B cell (primary cell): Measurements from ENCODE around the gene CAMTA1. TPM values are rescaled to one million over a fixed set of nuclear protein-coding genes. Genes with fewer than 3 reads are reported as not detected.

ENCODE experiments used
- ATAC-seq: fragments of 200-7000 bp; cut with Tn5 transposase; one replicate; pipeline ENCODE4 v1.10.0; 2021; ENCODE audit warnings: low read depth, mild to moderate bottlenecking, moderate number of reproducible peaks, moderate library complexity
- CTCF ChIA-PET: fragments of 350-600 bp; sonication (Branson Sonifier 250); formaldehyde crosslinking; loops from one replicate; lab custom pipeline; 2021; ENCODE audit warnings: antibody characterized with exemption, inconsistent platforms; lab: Charles Lee
- POLR2A ChIA-PET: fragments of 350-600 bp; sonication (Branson Sonifier 250); formaldehyde crosslinking; loops from one replicate; lab custom pipeline; 2021; ENCODE audit warnings: antibody characterized with exemption; lab: Charles Lee
- DNase-seq: peaks from one replicate; pipeline ENCODE4 v3.0.0; 2013
- H2AFZ ChIP-seq: 2 replicates; pipeline ENCODE4 v1.6.1; 2012; ENCODE audit warnings: mild to moderate bottlenecking, low read depth, low read length; ENCODE audit not compliant: insufficient read depth, poor library complexity, severe bottlenecking
- H3K27ac ChIP-seq, 2 donors: 1 replicate in 1 of 2; 2 replicates in 1 of 2; pipeline ENCODE4 v1.5.1; 2012 to 2013; ENCODE audit warnings: low read length in 2 of 2, mild to moderate bottlenecking in 2 of 2, moderate library complexity in 1 of 2
- H3K27me3 ChIP-seq, 4 experiments: fragments of 200-600 bp in 1 of 4; sonication (generic) in 1 of 4; replicated peaks in 1 of 4; 1 replicate in 2 of 4; 2 replicates in 2 of 4; pipeline versions ENCODE4 v1.6.1 to v1.7.0; 2013 to 2016; ENCODE audit warnings: low read length in 3 of 4, mild to moderate bottlenecking in 2 of 4, mixed read lengths in 1 of 4, moderate library complexity in 1 of 4; ENCODE audit not compliant: insufficient read depth in 4 of 4, control insufficient read depth in 3 of 4; ENCODE audit errors: control extremely low read depth in 1 of 4
- H3K36me3 ChIP-seq, 2 experiments: replicated peaks in 1 of 2; 1 replicate in 1 of 2; 2 replicates in 1 of 2; pipeline versions ENCODE4 v1.6.1 to v1.7.1; 2013; ENCODE audit warnings: low read length in 1 of 2; ENCODE audit not compliant: insufficient read depth in 2 of 2, control insufficient read depth in 1 of 2; ENCODE audit errors: control extremely low read depth in 1 of 2, extremely low read depth in 1 of 2
- H3K4me1 ChIP-seq, 2 donors: fragments of 200-600 bp in 1 of 2; sonication (generic) in 1 of 2; 1 replicate in 1 of 2; 2 replicates in 1 of 2; pipeline versions ENCODE4 v1.5.1 to v1.6.1; 2013 to 2017; ENCODE audit warnings: low read length in 2 of 2; ENCODE audit not compliant: control insufficient read depth in 2 of 2, insufficient read depth in 2 of 2
- H3K4me2 ChIP-seq: replicated peaks from 2 replicates; pipeline ENCODE3; 2012; ENCODE audit warnings: mild to moderate bottlenecking, low read depth, low read length; ENCODE audit not compliant: poor library complexity, severe bottlenecking
- H3K4me3 ChIP-seq, 5 experiments: fragments of 200-600 bp in 1 of 5; sonication (generic) in 1 of 5; 1 replicate in 3 of 5; 2 replicates in 2 of 5; pipeline versions ENCODE4 v1.5.1 to v1.7.0; 2011 to 2016; ENCODE audit warnings: low read length in 4 of 5, mild to moderate bottlenecking in 4 of 5, low read depth in 2 of 5, control low read depth in 1 of 5, moderate library complexity in 1 of 5; ENCODE audit not compliant: insufficient read depth in 1 of 5; ENCODE audit errors: control extremely low read depth in 1 of 5, extremely low read depth in 1 of 5
- H3K79me2 ChIP-seq: fragments of 200-600 bp; sonication (generic); one replicate; pipeline ENCODE4 v1.6.0; 2016; ENCODE audit warnings: low read length; ENCODE audit not compliant: control insufficient read depth, insufficient read depth
- H3K9ac ChIP-seq: fragments of 200-600 bp; sonication (generic); 2 replicates; pipeline ENCODE4 v1.6.1; 2017; ENCODE audit warnings: mild to moderate bottlenecking, low read length, moderate library complexity
- H3K9me3 ChIP-seq, 3 donors: one replicate each; pipeline versions ENCODE4 v1.6.1 to v1.7.1; 2013; ENCODE audit warnings: low read length in 2 of 3; ENCODE audit not compliant: control insufficient read depth in 2 of 3, insufficient read depth in 1 of 3; ENCODE audit errors: control extremely low read depth in 1 of 3
- H4K20me1 ChIP-seq: 2 replicates; pipeline ENCODE4 v1.6.0; 2012; ENCODE audit warnings: mild to moderate bottlenecking, low read length; ENCODE audit not compliant: insufficient read depth, control insufficient read depth, poor library complexity, severe bottlenecking
- H3K27ac Mint-ChIP-seq: one replicate; pipeline ENCODE4 v1.8.0; 2021; ENCODE audit warnings: mixed read lengths
- H3K27me3 Mint-ChIP-seq: one replicate; pipeline ENCODE4 v1.8.0; 2021; ENCODE audit warnings: mixed read lengths
- H3K4me1 Mint-ChIP-seq: one replicate; pipeline ENCODE4 v1.8.0; 2021; ENCODE audit warnings: mixed read lengths
- H3K4me3 Mint-ChIP-seq: one replicate; pipeline ENCODE4 v1.8.0; 2021; ENCODE audit warnings: mixed read lengths
- H3K9me3 Mint-ChIP-seq: one replicate; pipeline ENCODE4 v1.8.0; 2022; ENCODE audit warnings: mixed read lengths; ENCODE audit not compliant: insufficient read depth
- CTCF ChIP-seq: fragments of 200-600 bp; IDR thresholded peaks from one replicate; pipeline ENCODE4 v1.8.0; 2022; ENCODE audit warnings: antibody characterized with exemption, mild to moderate bottlenecking
- EZH2 ChIP-seq: IDR thresholded peaks from 2 replicates; pipeline ENCODE4 v1.6.1; 2012; ENCODE audit warnings: borderline replicate concordance, low read depth, mild to moderate bottlenecking, moderate library complexity, low read length; ENCODE audit not compliant: insufficient read depth, poor library complexity, severe bottlenecking
- WGBS: methylation state at CpG from one replicate; pipeline ENCODE4 v1.1.5; 2013; ENCODE audit warnings: missing lambda C conversion rate; ENCODE audit not compliant: insufficient coverage; 5-methylcytosine and 5-hydroxymethylcytosine counted together
- intact Hi-C: fragments of 100-400 bp; cut with micrococcal nuclease; formaldehyde crosslinking; loops from one replicate; pipeline ENCODE4 v1.10.0; 2022
- polyA plus RNA-seq: library from polyadenylated mRNA; depleted of rRNA; stranded (reverse); fragments of >200 nt; gene quantifications from 2 replicates; pipeline ENCODE4 v1.2.3, GENCODE V29; 2012
- total RNA-seq, 2 donors: library from RNA; stranded (reverse); fragments of 120-200 nt in 1 of 2; gene quantifications; 1 replicate in 1 of 2; 2 replicates in 1 of 2; pipeline versions ENCODE4 v1.2.3 to v1.2.4, GENCODE V29; 2013 to 2022

CAMTA1 gene
- total and polyA plus RNA-seq, 2 donors (not counting 1 experiment from before 2014, with no cell fraction given): 42.2 to 45.7 TPM

GRCh38 chr1:7607097-7607496, 821.8 kb downstream of the CAMTA1 start:
- ChIA-PET POLR2A (no interaction called here), CTCF (no interaction called here)
- H3K27me3 ChIP-seq: peaks cover 0 to 3% (median 0%) of the 10 kb centered on the region in 4 experiments
- H3K4me2 ChIP-seq: no peak overlapping the region
- ATAC-seq (no peak), DNase-seq (no peak)
- intact Hi-C loops: no loop called here
- H3K27me3 Mint-ChIP-seq: peaks cover 13% of the 10 kb centered on the region
- H3K4me3 Mint-ChIP-seq: no peak overlapping the region
- no peaks in the 10 kb centered on the region for H3K9me3 Mint-ChIP-seq
- H3K4me1 ChIP-seq: no peaks in the 10 kb centered on the region
- no peaks in the 10 kb centered on the region for H3K4me1 Mint-ChIP-seq
- H3K27ac ChIP-seq: no peak overlapping the region
- TF ChIP-seq EZH2: no peak
- no peak for TF ChIP-seq CTCF
- no peaks in the 10 kb centered on the region for H4K20me1 ChIP-seq
- H3K27ac Mint-ChIP-seq: no peak overlapping the region
- H3K4me3 ChIP-seq: no peak overlapping the region
- no peaks in the 10 kb centered on the region for H3K79me2 ChIP-seq
- H2AFZ ChIP-seq: no peak overlapping the region
- H3K36me3 ChIP-seq: no peaks in the 10 kb centered on the region
- no peak overlapping the region for H3K9ac ChIP-seq
- no peaks in the 10 kb centered on the region for H3K9me3 ChIP-seq

- no peaks in the 10 kb centered on the region for H3K4me1 ChIP-seq
- ATAC-seq: no peak
- H4K20me1 ChIP-seq: no peaks in the 10 kb centered on the region
- 46% methylated on average over 7 of the region's 10 CpGs for WGBS
- H3K4me2 ChIP-seq: no peak overlapping the region
- Mint-ChIP-seq H3K27me3 (peaks cover 13% of the 10 kb centered on the region), H3K4me1 (no peaks in the 10 kb centered on the region), H3K27ac (no peak overlapping the region), H3K9me3 (no peaks in the 10 kb centered on the region), H3K4me3 (no peak overlapping the region)
- H3K9ac ChIP-seq: no peak overlapping the region
- no peaks in the 10 kb centered on the region for H3K36me3 ChIP-seq
- no peaks in the 10 kb centered on the region for H3K9me3 ChIP-seq
- H3K79me2 ChIP-seq: no peaks in the 10 kb centered on the region
- H3K4me3 ChIP-seq: no peak overlapping the region
- intact Hi-C loops: no loop called here
- peaks cover 0 to 3% (median 0%) of the 10 kb centered on the region in 4 experiments for H3K27me3 ChIP-seq
- H2AFZ ChIP-seq: no peak overlapping the region
- no peak overlapping the region for H3K27ac ChIP-seq
- ChIA-PET CTCF (no interaction called here), POLR2A (no interaction called here)
- TF ChIP-seq EZH2 (no peak), CTCF (no peak)
- DNase-seq: no peak
Observed at GRCh38 chr1:7608628-7609305, 823.5 kb downstream of the CAMTA1 start.
